Activated naive CD8-positive, alpha-beta T cell treated with anti-CD3 and anti-CD28 coated beads, Interleukin-2, amount 50 U/mL, for 16 hours (primary cell): ENCODE results near the gene PKNOX2.

Experiments used
- DNase-seq: peaks from one replicate; pipeline ENCODE4 v3.0.0-alpha.2; 2020; ENCODE audit warnings: low read depth, low spot score

Gene PKNOX2, protein sequence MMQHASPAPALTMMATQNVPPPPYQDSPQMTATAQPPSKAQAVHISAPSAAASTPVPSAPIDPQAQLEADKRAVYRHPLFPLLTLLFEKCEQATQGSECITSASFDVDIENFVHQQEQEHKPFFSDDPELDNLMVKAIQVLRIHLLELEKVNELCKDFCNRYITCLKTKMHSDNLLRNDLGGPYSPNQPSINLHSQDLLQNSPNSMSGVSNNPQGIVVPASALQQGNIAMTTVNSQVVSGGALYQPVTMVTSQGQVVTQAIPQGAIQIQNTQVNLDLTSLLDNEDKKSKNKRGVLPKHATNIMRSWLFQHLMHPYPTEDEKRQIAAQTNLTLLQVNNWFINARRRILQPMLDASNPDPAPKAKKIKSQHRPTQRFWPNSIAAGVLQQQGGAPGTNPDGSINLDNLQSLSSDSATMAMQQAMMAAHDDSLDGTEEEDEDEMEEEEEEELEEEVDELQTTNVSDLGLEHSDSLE

DNA sequence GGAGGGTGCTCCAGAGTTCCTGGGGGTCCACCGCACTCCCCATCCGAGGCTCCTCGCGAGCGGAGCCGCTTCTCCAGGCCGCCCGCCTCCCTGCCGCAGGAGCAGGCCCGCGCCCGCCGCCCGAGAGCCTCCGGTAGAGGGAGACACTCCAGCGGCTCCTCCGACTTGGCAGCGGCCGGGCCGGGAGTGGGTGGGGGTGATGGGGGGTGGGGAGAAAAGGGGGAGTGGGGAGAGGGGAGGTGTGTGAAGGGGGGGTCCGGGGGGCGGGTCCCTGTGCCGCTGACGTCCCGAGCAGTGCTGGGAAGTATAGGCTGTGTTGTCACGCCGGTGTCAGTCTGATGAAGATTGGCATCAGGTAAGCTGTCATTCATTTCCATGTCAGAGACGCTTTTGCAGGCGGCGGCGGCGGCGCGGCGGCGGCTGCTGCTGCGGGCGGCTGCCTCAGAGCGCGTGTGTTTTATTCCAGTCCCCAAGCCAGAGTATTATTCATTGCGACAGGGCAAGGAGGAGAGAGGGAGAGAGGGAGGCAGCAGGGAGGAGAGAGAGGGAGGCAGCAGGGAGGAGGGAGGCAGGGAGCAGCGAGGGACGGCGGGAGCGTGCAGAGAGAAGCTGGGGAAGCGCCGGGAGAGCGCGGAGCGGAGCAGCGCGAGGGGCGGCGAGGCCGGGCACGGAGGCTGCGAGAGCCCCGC, at the start of gene PKNOX2:
PKNOX2 (plus strand) TSS at position 330 of the 689 bp plus-strand sequence. CDS start 186,555 bp downstream, outside the sequence.
- peak; percentile 25 for DNase-seq

DNA sequence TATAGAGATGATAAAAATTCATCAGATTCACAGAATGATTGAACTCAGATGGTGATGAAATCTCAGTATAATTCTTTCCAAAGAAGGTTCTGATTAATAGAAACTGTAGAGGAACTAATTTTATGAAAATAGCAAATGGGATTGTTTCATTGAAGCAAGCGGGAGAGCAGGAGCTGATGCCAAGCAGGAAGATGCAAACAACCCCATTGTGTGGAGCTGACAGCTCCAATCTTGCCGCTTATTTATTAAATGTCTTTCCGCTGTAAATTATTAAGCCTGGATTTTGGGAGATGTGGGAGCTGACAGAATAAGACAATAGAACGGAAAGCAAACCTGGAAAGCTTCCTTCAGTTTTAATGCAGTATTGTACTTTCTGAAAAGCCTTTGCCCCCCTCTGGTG, 47.1 kb upstream of the PKNOX2 start:
- DNase-seq, result no peak

DNA sequence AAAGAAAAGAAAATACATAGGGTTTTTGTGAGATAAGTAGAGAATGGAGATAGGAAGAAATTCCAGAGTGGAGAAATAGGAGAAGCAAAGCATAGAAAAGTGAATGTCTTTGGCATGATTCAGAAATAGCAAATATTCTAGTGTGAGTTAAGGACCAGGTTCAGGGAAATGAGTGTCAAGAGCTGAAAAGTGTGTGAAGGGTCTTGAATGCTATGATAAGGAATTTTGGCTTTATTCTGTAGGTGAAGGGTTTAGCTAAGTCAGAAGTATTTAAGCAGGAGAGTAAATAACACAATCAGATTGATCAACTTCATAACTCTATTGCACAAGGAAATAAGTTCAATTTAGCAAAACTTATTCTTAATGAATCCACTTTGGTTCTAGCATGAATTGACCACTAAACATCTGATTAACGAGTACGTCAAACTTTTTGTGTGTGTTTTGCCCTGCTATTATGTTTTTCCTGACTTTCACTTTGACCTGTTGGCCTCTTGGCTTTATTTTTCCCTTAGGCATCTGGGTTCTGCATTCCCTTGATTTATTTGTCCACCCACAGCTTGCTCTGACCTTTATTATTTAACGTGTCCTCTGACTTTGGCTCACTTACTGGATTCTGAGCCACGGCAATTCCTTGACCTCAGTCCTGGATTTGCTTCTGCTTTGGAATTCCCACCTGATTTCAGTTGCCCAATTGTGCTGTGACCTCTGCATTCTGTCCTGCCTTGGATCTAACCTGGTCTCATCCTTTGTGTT, 41.2 kb upstream of the PKNOX2 start:
- no peak for DNase-seq

DNA sequence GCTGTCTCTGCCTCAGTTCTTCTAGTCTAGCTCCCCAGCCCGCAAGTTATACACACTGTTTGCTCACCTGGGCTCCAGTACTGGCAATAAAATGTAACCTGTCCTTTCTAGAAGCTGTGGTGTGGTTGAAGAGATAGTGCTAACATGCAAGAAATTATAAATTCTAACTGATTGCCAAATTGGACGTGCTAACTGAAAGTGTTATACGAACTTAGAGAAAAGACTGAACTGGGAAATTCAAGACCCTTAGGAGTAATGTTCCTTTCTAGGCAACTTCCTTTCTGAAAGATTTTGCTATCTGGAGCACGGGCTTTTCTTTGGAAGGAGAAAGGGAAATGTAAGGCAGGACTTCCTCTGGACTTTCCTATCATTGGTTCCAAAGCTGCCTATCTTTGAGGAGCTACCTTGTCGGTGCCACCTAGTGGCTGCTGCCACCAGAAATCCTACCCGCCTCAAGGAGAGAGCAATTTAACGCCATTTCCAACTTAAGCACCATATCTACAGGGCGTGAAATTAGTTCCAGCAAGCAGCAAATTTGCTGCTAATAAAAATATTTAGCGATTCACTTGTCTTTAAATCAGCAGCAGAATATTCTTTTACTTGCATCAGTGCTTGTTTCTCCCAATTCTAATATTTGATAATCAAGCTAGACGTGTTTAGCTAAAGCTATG, 40.5 kb upstream of the PKNOX2 start:
- no peak for DNase-seq

DNA sequence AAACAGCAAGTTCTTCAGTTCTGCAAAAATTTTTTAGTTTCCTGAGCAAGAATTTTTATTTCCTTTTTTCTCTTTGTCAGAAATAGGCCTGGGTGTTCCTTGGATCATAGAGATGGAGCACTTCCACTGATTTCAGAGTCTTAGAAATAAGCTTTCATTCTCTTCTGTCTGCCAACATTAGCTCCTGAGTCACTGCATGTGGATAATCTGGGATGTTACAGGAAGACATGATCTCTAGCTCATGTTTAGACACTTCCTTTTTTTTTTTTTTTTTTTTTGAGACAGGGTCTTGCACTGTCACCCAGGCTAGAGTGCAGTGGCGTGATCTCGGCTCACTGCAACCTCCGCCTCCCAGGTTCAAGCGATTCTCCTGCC, 39.9 kb upstream of the PKNOX2 start:
- DNase-seq, result no peak

DNA sequence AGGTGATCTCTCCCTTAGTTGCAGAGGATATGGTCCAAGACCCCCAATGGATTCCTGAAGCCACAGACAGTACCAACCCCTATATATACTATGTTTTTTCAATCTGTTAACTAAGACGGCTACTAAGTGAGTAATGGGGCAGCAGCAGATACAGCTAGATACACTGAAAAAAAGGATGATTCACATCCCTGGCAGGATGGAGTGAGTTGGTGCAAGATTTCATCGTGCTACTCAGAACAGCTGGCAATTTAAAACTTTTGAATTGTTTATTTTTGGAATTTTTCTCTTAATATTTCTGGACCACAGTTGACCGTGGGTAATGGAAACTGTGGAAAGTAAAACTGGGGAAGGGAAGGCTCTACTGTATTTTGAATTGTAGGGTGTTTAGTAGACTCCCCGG, 36.1 kb upstream of the PKNOX2 start:
- DNase-seq, result no peak

DNA sequence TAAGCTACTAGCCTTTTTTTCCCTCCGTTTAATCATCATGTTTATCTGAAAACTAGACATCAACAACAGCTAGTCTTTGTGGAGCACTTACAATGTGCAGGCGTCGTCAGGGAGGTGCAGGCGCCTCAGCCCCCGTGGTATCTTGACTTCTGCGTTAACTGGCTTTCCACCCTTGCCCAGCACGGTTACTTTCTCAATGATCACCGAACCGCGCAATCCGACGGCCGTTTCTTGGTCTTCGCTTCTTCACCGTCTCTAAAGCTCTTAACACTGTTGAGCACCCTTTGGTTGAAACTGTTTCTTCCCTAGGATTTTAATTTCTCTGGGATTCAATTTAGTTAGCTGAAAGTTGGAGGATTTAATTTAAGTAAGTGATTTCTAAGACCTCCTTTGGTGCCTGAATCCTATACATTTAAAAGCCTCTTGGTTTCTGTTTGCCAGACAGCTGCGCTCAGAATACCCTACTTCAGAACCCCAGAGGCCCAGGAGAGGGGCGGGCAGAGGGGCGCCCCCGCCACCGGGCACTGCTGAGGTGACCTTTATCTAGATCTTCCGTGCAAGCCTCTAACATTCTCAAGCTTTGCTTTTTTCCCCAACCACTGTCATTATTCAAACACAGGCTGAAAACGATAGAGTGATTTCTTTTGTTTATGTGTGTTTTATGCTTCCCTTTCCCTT, 35.1 kb upstream of the PKNOX2 start:
- no peak for DNase-seq

DNA sequence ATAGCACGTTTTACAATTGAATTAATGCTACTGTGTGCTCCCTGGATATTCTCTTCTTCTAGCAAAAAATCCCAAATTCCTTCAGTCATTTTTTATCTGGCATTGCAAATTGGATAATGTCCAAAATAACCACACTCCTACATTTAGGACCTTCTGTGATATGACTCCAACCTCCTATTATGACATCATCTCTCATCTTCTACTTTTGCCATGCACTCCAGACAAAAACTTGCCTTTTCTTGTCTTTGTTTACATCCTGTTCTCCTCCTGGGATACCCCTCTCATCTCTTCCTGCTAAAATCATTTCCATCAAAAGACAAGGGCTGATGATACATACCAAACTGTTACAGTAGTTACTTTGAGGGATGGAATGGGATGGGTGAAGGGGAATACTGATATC, 32.5 kb upstream of the PKNOX2 start:
- no peak for DNase-seq

DNA sequence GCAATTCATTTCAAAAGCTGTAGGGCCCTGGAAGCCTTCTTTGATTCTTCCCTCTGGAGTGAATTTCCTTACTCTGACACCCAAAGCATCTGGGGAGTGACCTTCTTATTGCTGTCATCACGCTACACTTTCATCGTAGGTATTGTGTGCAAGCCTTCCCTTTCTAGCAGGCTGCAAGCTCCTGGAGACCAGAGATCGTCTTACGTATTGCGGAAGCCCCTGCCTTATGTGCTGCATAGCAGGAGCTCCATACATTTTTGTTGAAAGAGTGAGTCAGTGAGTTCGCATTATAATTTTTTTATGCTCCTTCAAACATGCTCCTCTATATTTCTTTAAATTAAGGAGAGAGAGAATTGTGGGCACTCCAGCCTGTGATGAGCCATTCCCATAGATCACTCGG, 32.0 kb upstream of the PKNOX2 start:
- DNase-seq, result no peak

DNA sequence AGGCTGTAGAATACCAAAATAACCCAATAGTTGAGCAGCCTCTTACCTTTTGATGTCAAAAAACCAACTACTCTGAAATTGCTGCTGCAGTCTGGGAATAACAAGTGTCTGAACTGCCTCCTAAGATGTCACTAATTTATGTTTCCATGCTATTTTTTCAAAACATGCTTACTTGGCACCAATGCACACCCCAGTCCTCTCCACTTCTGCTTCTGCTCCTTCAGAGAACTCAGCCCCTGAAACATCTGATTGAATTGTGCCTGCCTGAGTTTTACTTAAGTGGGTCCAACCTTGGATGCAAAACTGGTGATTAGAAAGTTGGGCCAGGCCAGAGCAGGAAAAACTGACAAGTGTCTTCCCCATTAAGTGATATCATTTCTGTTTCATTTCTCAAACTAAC, 28.6 kb upstream of the PKNOX2 start:
- DNase-seq, result no peak

DNA sequence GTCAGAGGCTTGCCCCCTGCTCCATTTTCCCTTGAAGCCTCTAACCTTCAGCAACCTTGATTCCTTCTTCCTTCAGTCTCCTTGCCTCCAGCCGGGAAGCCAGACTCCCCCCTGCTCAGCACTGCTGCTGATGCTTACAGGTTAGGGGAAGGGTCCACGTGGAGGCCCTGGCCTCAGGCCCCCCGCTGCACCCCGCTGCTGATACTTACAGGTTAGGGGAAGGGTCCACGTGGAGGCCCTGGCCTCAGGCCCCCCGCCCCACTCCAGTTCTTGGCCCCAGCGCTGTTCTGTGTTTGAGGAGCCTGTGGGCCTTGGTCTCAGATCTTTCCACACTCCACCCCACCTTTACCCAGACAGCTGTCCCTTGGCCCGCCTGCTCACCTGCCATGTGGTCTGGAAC, 25.6 kb upstream of the PKNOX2 start:
- DNase-seq, result no peak

DNA sequence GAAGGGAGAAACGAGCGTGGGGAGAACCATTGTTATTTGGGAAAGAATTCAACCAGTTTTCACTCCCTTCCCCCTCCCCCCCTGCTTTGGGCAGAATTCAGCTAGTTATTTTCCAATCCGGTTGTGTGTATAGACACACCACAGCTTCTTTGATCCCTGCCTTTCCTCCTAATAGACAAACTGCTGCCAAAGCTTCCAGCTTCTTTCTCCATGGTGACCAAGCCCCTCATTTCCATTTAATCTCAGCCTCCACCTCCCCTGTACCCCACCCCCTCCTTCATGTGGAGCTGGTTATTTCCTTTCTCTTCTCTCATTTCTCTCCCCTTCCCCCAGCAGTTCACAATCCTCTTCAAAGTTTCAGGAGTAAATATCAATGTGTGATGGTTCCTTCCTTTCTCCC, 24.8 kb upstream of the PKNOX2 start:
- no peak for DNase-seq

DNA sequence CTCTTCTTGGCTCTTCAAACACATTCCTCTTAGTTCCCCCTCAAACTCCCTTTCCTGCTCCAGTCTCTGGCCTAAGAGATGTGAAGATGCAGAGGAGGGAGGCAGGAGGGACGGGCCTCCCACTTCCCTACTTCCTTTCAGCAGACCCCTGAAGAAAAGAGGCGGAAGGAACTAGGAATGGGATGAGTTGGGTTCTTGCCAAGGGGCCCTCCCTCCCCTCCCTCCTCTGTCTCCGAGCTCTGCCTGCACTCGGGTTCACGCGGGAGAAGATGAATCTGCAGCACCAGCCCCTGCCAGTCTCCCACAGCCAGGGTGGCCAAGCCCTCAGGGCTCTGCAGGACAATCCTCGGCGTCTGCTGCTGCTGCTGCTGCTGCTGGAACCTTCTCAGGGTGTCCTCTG, 24.3 kb upstream of the PKNOX2 start:
- no peak for DNase-seq

DNA sequence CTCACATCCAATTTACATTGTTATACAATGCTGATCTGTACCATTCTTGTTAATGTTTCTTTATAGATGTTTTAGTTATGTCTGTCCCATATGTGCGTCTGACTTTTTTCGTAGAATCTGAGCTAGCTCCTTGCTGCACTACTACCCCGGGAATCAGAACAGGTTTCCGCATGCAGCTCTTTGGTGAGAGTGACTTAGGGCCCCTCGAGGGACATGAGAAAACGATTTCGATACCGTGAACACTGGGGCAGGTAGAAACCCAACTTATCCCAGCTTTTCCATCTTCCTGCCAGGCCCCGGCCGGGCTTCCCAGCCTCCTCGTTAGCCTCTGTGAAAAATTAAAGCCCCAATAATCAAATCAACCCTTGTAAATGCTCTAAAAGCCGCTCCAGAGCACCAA, 23.4 kb upstream of the PKNOX2 start:
- DNase-seq, result no peak

DNA sequence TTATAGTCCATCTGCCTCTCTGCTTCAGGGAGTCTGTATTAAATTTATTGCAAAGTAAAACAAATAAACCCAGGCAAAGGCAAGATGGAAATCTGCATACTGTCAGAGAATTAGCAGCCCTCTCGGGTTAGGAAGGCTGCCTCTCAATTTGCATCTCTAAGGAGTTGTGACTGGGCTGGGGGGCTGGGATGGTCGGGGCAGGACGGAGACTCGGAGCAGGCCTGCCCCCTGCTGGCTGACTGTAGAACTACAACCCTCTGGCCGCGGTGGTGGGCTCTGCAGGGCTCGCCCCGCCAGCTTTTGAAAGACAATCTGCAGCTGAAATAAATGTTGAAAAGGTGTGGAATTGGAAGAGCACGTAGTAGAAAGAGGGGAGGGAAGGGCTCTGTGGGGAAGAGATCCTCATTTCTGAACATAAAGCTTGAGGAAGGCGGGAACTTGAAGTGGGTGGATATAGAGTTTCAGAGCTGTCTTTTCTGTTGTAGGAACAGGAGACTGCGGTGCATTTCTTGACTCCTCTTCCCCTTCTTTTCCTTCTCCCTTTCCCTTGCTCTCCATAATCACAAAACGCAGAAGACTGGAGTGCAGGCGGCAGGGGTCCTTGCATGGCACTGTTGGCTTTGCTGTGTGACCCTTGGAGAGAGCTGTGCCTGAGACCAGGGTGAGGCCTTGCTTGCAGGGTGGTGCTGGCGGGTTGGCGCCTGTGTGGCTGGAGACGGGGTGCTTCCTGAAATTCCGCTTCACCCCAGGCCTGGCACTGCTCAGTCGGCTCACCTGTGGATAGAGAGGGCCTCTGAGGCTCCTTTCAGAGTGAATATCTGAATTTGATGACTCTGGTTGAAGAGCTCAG, 22.6 kb upstream of the PKNOX2 start:
- peak; percentile 45 for DNase-seq

DNA sequence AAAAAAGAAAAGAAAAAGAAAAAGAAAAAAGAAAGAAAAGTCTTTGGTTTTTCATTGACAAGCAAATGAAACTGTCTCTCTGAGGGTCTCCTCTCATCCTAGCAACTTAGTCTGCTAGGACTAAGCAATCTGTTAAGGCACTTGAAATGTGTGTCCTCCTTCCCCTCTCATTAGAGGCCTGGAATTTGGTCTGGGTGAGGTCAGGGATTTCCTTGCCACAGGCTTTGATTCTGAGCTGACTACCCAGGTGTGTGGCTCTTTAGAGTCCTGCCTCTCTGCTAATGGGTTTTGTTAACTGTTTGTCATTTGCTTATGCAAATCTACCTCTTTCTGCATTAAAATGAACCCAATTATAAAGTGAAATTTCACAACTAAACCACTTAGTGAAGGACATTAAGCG, 18.3 kb upstream of the PKNOX2 start:
- DNase-seq, result no peak

DNA sequence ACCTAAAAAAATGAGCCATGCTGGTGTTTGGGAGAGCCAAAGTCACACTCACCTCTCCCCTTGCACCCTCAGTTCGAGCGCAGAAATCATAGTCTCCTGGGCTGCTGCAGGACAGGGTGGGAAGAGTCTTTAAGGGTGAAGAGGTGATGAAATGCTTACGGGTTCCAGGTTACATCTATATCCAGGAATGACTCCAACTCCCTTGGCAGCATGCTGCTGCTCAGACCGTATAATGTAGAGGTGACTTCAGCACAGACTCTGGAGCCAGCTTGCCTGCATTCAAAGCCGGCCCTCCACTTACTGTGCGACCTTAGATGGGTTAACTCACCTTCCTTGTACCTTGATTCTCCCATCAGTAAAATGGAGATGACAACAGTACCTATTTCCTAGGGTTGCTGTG, 17.3 kb upstream of the PKNOX2 start:
- DNase-seq, result no peak

DNA sequence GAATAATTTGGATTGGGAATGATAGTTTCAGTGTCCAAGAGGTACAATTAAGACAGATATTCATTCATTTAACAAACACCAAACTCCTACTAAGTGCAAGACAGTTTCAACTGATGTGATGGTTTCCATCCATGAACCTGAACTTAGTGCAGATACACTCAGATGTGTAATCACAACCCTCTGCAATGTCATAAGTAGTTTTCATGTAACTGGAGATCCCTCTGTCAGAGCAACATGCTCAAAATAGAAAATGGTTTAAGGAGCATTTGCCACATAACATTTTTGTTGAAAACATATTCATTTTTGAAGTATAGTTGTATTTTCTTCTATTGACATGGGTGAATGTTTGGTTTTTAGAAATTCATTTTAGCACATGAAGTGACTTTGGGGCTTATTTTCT, 16.5 kb upstream of the PKNOX2 start:
- no peak for DNase-seq

DNA sequence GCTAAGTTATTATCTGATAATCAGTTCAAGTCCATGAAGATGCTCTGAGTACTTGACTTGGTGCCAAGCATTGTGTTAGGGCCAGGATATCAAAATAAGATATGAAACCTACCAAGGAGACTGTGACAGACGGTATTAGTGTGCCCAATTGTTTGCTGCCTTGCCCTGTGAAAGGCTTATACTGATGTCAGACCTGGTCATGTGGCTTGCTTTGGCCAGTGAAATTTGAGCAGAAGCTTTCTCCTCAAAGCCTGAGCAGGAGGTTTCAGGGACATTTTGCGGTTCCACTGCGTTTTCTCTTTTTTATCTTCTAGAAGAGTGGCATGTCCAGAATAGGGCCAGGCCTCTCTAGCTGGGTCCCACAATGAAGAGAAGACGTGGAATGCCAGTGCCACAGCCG, 15.8 kb upstream of the PKNOX2 start:
- DNase-seq, result no peak

DNA sequence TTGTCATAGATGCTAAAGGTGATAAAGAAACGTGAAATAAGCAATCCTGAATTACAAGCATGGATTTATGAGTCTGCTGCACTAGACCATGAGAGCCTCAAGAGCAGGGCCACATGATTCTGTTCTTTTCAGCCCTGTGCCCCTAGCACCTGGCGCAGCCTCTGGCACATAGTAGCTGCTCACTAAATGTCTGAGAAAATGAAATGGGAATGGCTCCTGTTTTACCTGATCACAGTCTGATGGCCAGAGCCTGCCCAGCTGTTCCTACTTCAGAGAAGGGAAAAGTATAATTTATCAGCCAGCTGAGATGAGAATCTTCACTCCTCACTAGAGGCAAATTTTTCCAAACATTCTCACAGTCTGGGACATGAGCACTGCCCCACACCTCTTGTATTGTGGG, 10.7 kb upstream of the PKNOX2 start:
- DNase-seq, result no peak
